IPS-NIHi7 (cell line): ENCODE results near the gene OPA1.

ENCODE experiments used
- DNase-seq: peaks from one replicate; pipeline ENCODE4 v3.0.0; 2012; ENCODE audit warnings: mixed read lengths; ENCODE audit errors: extremely low spot score

OPA1 gene

DNA sequence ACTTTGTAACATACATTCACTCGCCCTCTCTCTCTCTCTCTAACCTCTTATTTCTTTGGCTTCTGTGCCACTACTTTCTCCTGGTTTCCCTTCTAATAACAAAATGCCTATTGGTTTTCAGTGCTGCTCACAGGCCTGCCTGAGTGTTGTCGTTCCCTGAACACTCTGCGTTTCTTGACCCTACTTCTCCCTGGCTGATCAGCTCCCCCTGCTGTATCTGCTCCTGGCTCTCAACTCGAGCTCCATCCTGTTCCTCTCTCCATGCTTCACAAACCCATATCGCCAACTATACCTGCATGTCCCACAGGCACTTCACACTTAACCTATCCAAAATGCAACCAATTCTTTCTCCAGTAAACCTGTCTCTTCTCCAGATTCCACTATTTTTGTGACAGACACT, 111.4 kb downstream of the OPA1 start:
- DNase-seq = peak; percentile 71

DNA sequence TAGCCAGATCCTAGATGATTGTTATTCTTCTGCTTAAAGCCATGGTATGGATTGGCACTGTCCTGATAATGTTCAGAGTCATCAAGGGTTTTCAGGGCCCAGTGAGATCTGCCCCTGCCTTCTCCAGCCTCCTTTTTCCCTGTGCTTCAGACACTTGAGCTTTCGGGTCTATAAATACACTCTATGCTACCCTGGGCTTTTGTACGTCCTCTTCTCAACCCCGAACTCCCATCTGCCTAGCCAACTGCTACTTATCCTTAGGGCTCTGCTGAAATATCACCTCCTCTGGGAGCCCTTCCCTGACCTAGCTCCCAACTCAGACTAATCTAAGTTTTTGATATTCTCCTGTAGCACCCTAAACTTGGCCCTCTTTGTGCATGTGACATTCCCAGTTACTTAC, 115.3 kb downstream of the OPA1 start:
- DNase-seq = no peak

DNA sequence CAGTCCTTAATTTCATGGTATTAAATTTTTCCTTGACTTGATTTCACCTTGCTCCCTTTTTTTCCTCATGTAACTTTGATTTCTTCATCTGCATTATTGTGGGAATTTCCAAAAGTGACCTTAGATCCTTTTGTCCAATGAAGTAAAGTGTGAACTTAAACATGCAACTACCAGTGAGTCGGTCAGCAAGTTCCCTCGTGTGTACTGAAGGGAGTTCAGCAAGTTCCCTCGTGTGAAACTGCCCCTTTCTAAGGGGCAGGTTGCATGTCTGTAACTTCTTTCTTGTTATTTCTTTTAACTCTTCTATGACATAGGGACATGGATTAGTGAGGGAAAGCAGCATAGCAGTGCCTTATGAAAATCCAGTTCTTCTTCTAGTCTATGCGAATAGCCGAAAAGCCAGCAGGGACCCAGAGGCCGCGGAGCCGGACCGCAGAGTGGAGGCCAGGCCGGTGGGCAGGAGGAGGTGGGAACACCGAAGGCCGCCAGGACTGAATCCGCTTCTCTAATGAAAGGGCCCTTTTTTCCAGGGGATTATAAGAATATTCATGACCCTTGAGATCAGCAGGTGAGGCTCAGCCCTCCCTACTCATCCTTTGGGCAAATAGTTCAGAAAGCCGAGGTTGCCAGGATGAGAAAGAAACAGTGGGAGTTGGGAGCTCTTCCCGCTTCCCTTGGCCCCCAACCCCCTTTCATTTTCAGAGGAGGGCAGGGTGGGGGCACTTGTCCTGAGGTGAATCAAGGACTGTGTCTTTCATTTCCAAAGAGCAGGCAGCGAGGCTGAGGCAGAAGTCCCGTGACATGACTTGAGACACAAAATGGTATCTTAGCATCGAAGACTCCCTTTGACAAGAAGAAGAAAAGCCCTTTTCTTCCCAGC, 117.5 kb downstream of the OPA1 start:
- DNase-seq = no peak

DNA sequence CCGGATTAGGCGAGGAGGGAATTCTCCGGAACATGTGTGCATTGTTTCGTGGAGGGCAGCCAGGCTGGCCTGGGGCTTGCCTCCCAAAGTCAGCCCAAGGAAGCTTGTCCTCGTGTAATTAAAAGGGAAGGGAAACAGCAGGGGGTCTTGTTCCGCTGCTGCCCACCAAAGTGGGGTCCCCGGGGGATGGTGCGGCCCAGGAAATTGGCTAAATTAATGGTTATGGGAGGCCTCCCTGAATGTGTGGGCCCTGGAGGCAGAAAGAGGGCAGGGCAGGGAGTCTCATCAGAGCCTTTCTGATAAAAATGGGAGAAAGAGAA, 118.1 kb downstream of the OPA1 start:
- no peak for DNase-seq

DNA sequence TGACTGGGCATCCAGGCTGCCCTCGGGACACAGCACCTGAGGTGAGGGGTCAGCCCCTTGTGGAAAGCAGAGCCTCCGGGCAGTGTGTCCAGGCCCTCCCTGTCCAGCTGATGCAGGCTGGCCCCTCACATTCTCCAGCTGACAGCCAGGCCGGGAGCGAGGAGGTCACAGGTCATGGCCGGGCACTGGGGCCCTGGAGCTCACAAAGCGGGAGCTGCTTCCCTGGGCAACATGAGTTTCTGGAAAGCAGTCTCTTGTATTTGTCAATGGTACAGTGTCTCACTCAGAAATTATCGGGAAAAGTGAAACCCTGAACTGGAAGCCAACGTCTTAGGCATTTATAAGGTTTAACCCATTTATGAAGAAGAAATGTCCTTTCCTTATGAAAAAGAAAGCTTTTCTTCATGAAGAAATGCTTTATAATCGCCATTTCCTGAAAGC, 118.5 kb downstream of the OPA1 start:
- no peak for DNase-seq

DNA sequence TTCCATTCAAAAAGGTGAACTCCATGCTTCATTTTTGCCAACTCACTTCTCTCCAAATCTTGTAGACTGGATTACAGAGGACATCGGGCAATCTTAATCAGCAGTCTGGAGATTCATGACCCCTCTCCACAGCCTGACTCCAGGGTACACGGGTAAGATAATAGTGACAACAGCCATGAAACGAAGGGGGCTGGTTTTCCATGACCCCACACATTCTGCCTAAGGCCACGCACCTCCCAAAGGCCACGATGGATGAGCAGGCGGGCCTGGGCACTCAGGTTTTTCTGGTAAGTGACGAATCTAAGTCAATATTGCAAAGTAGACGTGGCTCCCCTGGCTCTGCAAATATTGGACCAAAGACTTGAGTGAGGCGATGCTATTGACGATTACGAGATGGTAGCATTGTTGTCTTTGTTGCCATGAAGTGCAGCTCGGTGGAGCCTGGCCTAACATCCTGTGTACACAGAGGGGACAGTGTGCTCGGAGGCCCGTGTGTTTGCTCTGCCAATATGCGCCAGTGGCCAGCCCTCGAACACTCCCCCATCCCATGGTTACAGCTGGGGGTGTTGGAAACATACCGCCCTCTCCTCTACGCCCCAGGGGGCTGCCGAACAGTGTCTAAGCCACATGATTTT, 119.1 kb downstream of the OPA1 start:
- DNase-seq = no peak

DNA sequence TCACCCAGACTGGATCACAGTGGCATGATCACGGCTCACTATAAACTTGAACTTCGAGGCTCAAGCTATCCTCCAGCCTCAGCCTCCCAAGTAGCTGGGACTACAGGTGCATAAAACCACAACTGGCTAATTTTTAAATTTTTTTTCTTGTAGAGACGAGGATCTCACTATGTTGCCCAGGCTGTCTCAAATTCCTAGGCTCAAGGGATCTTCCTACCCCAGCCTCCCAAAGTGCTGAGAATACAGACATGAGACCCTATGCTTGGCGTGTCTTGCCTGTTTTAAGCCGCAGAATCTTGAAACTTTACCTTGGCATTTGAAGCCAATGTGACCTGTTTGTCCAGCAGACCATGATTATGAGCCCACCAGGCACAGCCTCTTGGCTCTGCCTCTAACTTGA, 119.9 kb downstream of the OPA1 start:
- DNase-seq = no peak

DNA sequence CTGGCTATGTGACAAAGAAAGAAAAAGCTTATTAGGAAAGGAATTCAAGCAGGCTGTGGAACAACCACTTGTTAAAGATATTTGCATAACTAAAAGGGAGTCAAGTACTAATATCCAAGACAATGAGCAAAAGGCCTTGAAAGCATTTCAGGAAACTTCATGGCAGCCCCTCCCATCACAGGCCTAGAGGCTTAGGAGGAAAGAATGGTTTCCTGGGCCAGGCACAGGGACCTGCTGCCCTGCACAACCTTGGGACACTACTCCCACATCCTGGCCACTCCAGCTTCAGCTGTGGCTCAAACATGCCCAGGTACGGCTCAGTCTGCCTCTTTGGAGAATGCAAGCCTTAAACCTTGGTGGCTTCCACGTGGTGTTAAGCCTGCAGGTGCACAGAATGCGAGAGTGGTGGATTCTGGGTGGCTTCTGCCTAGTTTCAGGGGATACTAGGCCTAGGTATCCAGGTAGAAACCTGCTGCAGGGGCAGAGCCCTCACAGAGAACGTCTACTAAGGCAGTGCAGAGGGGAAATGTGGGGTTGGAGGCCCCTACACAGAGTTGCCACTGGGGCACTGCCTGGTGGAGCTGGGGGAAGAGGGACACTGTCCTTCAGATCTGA, 121.6 kb downstream of the OPA1 start:
- no peak for DNase-seq

DNA sequence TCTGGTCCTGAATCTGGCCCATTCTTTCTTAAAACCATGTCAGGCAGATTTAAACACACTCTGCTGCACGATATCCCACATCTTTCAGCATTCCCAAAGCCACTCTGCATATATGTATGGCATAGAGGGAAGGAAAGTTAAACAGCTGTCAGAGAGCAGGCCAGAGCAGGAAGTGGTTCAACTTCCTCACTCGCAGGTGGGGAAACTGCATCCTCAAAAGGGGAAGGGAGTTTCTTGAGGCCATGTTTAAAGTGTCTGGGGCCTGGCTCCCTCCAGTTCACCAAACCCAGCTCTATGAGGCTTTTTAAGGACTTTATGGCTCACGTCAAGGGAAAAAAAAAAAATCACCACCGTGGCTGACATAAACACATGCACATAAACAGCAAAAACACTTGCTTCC, 123.1 kb downstream of the OPA1 start:
- DNase-seq = no peak

DNA sequence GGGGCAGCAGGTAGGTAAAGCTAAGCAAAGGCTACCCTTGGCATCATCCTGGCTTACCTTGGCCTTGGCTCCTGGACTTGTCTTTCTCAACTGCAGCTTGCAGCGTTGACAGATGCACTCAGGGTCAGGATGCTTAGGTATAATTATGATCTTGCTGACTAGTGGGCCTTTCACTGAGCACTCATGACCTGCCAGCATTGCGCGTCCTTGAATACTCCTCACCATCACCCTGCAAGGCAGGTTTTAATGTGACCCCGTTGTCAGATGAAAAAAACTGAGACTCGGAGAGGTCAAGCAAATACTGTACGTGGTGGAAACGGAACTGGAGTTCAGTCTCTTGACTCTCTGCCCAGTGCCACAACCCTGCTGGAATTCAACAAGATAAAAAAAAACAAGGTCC, 126.7 kb downstream of the OPA1 start:
- no peak for DNase-seq

DNA sequence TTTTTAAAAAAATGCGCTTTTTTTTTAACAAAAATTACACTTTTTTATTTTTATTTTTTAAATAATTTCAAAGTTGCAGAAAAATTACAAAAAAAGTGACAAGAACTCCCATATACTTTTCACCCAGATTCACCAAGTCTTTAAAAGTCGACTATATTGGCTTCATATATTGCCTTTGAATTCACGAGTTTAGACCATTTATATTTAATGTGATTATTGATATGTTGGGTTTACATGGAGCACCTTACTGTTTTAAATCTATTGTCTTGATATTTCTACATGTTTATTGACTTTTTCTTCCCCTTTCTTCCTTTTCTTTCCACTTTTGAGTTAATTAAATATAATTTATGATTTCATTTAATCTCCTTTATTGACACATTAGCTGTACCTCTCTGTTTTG, 127.2 kb downstream of the OPA1 start:
- no peak for DNase-seq

DNA sequence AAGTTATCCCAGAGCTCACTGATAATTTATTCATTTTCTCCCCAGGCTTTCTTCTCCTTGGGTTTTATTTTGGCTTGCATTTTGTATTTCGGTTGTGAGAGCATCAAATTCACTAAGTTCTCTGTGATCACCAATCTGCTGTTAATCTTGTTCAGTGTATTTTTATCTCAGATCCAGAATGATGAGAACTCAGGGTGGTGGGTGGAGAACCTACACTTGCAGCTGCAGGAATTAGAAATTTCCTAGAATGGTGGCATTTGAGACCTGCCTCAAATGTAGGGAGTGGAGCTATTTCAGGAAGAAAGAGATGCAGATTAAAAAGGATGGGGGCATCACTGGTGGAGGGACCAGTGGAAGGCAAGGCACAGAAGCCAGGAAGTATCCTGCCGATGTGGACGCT, 129.6 kb downstream of the OPA1 start:
- DNase-seq = no peak

DNA sequence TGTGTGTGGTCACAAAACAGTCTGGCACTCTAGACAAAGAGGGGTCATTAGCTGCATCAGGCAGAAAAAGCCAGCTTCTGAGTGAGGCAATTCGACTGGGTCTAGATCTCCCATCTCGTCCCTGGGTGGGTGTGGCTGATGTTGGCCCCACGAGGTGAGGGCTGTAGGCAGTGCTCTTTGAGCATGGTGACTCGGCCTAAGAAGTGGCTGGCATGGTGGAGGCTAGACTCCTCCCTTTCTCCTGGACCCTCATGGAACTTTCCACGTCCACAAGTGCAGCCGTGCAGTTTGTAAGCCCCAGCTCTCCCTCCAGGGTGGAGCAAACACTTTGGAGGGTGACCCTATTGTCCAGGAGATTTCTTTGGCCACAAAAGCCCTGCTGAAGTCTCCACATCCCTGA, 134.1 kb downstream of the OPA1 start:
- DNase-seq = no peak

DNA sequence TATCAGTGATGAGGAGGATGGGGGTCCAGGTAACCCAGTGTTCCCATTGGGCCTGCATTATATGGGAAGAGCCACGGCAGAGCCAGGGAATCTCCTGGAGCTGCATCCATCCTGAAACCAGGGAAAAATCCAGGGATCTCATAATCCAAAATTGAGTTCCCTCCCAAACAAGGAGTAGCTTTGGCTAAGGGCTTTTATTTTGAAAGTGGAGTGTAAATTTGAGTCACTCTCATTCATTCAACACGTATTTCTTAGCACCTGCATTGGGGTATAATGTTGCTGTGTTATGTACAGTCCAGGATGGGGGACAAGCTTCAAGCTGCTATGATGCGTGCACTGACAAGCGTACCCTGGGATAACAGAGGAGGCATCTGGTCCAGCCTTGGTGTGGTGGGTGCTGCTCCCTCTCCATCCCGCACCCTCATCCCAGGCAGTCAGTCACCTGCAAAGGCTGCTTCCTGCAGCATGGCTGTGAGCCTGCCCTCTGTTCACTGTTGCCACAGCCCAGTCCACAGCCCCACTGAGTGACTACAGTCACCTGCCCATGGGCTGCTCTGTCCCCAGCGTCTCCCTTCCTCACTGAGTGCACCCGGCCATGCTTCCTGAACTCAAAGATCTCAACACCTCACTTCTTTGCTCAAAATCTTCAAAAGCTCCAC, 135.6 kb downstream of the OPA1 start:
- DNase-seq = no peak

DNA sequence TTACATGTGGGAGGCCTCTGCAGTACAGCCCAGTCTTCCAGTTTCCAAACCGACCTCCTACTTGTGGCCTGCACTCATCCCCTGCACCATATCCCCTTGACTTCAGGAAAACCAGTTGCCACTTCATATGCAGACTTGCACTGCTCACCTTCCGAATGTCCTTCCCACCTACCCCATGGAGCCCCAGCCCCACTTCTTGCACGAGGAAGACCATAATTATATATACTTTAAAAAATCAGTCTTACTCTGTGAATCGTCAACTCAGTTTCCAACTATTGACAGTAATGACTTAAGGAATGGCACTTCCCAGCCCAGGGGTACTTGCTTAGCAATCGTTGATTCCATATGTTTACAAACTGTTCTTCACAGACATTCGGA, 136.1 kb downstream of the OPA1 start:
- DNase-seq = no peak

DNA sequence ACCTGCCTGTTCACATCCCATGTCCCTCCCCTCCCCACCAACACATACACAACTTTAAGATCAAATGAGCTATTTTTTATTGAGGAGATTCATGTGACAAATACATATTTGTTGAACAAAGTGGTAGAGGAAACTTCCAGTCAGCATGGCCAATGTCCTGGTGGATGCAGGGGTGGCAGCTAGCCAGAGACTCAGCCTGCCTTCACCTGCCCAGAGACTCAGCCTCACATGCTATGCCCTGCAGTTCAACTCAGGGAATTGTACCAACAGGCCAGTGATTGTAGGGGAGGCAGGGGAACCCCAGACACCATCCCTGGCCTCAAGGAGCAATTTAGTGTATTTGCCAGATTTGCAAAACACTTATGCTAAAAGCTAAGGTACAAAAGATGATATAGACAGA, 136.6 kb downstream of the OPA1 start:
- no peak for DNase-seq

DNA sequence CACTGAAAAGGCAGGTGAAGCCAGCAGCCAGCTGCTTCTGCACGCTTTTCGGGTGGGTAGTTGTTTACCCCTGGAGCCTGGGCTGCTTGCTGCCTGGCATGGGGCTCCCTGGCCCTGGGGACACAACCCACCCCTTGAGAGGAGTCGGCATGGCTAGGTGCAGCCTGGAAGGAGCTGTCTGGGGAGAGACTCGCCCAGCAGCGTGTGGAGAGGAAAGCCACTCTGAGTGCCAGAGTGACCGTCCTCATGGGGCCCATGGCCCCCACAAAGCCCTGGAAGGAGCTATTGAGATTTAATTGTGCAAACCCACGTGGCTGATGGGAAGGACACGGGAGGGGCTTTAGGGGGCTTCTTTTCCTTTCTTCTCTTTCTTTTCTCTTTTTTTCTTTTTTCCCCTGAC, 137.5 kb downstream of the OPA1 start:
- DNase-seq = no peak

DNA sequence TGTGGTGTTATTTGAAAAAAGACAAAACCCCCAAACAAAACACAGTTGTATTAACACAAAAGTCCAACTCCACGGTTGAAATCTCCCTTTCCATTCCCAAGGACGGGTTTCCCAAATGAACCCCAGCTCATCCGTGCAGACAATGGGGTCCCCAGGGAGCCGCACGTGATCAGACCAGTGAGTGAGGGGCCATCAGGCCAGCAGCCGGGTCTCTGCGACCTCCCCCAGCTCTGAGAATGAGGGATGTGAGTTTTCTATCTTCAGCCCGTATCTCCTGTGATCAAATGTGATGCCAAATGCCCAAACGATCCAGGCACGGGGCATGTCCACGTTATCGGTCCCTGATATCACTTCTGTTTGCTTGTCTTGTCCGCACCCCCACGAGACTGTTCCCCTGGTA, 138.0 kb downstream of the OPA1 start:
- no peak for DNase-seq

DNA sequence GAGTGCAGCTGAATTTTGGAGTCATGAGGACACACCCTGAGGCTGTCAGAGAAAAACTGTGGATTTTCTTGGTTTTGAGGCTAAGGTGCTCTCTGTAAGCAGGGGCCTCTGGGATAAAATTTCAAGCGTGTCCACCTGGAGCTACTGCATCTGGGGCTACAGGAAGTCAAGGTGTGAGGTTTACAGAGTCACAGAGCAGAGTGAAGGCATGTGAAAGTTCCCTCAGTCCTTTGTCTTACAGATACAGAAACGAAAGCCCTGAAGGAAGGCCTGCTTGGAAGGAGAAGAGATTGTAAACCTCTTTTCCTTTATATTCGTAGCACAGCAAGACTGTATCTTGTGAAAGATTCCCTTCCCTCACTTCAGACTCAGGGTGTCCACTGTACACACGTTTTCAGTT, 138.6 kb downstream of the OPA1 start:
- no peak for DNase-seq

DNA sequence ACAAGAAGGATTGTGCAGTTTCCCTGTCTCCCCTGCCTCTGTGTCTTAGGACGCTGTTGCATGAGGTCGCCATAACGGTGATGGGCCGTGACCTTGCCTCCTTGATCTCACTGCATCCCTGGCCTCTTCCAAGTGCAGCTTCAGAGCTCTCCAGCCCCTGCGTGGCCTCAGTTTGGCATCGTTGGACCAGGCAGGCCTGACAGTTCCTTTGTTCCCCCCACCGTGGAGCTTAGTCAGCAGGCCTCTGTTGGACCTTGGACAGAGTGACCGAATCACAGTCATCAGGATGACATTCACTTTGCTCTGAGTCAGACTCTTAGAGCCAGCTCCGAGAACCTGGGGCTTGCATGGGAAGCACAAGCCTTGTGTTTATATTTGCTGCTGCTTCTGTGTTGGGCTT, 139.4 kb downstream of the OPA1 start:
- DNase-seq = no peak

DNA sequence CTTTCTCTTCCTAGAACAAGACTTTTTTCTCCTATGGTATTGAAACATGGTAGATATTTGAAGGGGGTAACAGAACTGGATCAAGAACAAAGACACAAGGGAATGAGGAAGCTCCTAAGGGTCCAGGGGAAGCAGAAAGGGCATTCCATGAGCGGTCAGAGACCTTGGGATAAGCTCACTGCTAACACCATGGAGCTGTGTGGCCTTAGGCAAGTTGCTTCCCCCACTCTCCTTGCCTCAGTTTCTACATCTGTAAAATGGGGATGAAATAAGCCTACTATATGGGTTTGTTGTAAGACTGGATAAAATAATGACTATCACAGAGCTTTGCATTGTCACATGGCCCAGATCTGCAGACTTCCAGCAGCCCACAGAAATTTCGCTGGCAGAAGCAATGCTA, 139.8 kb downstream of the OPA1 start:
- DNase-seq = no peak

DNA sequence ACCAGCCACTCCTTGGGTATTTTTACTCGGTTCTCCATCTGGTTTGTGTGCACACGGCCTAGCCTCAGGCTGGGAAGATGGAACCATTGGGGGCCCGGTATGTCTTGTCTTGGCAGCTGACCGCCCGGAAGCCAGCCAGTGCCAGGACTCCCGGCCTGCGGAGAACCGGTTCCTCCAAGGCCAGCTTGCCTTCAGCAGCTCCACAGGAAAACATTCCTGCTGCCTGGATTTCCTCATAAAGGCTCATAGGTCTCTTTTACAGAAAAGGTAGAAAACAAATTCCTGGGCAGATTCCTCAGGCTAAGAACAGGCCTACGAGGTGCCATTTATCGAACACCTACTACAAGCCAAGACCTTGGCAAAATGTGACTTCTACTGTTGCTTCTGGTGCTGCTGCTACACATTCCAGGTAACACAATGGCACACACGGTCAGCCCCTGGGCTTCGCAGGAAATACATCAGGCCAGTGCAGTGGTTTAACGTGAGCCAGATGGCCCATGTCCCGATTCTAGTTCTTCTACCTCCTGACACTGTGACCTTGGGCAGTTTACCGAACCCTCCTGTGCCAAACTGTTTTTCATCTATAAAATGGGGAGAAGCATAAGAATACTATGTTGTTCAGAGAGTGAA, 141.8 kb downstream of the OPA1 start:
- no peak for DNase-seq
